K562 (cell line): ENCODE measurements around the gene RASSF10. TPM values are rescaled to one million over a fixed set of nuclear protein-coding genes. Genes with fewer than 3 reads are reported as not detected.
A peak's percentile ranks its signal among the peaks of the same experiment; 100 is the strongest.

Source experiments
- ATAC-seq: fragments of 200-7000 bp; cut with Tn5 transposase; 3 replicates; pipeline ENCODE4 v1.9.1; 2020; ENCODE audit warnings: moderate library complexity
- BruUV-seq: library from RNA; stranded (reverse); fragments of 400-500 nt; replicated peaks from 2 replicates; lab custom pipeline; 2021; lab: Mats Ljungman, UMichigan
- CTCF ChIA-PET: fragments of 300-600 bp; formaldehyde crosslinking; extraction: SDS; loops from one replicate; lab custom pipeline; 2021; ENCODE audit warnings: low intra/inter-chr PET ratio; lab: Yijun Ruan, JAX
- POLR2A ChIA-PET: fragments of 300-600, 350-650 bp; sonication (Branson Sonifier 250); formaldehyde crosslinking; extraction: SDS; loops from one replicate; lab custom pipeline; 2021; ENCODE audit warnings: antibody characterized with exemption, inconsistent platforms; lab: Yijun Ruan, JAX
- DNase-seq, 4 experiments: peaks; one replicate each; pipeline versions ENCODE4 v3.0.0 to v3.0.0-alpha.2; 2011 to 2018; ENCODE audit warnings: low spot score in 3 of 4, mixed read lengths in 3 of 4; ENCODE audit errors: extremely low read depth in 1 of 4
- FAIRE-seq: peaks from 2 replicates; lab custom pipeline; 2011; peaks lifted over from hg19 to GRCh38; lab: Jason Lieb, UNC
- H2AFZ ChIP-seq: 2 replicates; pipeline ENCODE4 v1.6.0; 2011; ENCODE audit warnings: low read depth, low read length, control low read depth, inconsistent platforms
- H3K27ac ChIP-seq: fragments of 200-600 bp; 3 replicates; pipeline ENCODE4 v1.8.0; 2011; ENCODE audit warnings: low read depth, mild to moderate bottlenecking, control low read depth, inconsistent platforms, low read length, moderate library complexity, mixed read lengths; ENCODE audit errors: extremely low read depth
- H3K27me3 ChIP-seq, 2 experiments: fragments of 300-600 bp in 1 of 2; 2 replicates in 1 of 2; 3 replicates in 1 of 2; pipeline versions ENCODE4 v1.6.0 to v1.8.0; 2011; ENCODE audit warnings: inconsistent platforms in 2 of 2, low read length in 2 of 2, mild to moderate bottlenecking in 1 of 2, mixed read lengths in 1 of 2, moderate library complexity in 1 of 2; ENCODE audit not compliant: control insufficient read depth in 2 of 2, insufficient read depth in 2 of 2
- H3K36me3 ChIP-seq: fragments of 300-600 bp; 3 replicates; pipeline ENCODE4 v1.8.0; 2011; ENCODE audit warnings: mild to moderate bottlenecking, low read length, inconsistent platforms; ENCODE audit not compliant: control insufficient read depth, insufficient read depth
- H3K4me1 ChIP-seq, 2 experiments: fragments of 200-600 bp in 1 of 2; replicated peaks in 1 of 2; 2 replicates in 1 of 2; 3 replicates in 1 of 2; pipeline versions ENCODE4 v1.5.1 to v1.8.0; 2011; ENCODE audit warnings: inconsistent platforms in 2 of 2, low read length in 2 of 2, mild to moderate bottlenecking in 1 of 2, mixed read lengths in 1 of 2, moderate library complexity in 1 of 2; ENCODE audit not compliant: control insufficient read depth in 2 of 2, insufficient read depth in 2 of 2
- H3K4me2 ChIP-seq: 2 replicates; pipeline ENCODE4 v1.6.1; 2011; ENCODE audit warnings: low read length, control low read depth, inconsistent platforms, mixed read lengths; ENCODE audit not compliant: insufficient read depth
- H3K4me3 ChIP-seq: fragments of 200-600 bp; sonication (generic), shearing (Covaris generic); 2 replicates; pipeline ENCODE4 v1.5.1; 2016; ENCODE audit warnings: control low read depth, inconsistent platforms
- H3K79me2 ChIP-seq: fragments of 200-600 bp; 3 replicates; pipeline ENCODE4 v1.8.0; 2011; ENCODE audit warnings: low read length, inconsistent platforms; ENCODE audit not compliant: control insufficient read depth, insufficient read depth
- H3K9ac ChIP-seq, 2 experiments: 2 replicates each; pipeline versions ENCODE4 v1.6.0 to v1.6.1; 2011; ENCODE audit warnings: low read depth in 2 of 2, low read length in 2 of 2, control low read depth in 1 of 2, inconsistent platforms in 1 of 2, mild to moderate bottlenecking in 1 of 2, mixed read lengths in 1 of 2; ENCODE audit not compliant: insufficient read depth in 1 of 2
- H3K9me1 ChIP-seq: one replicate; pipeline ENCODE4 v1.6.0; 2011; ENCODE audit warnings: inconsistent platforms, mild to moderate bottlenecking, low read length, moderate library complexity; ENCODE audit not compliant: control insufficient read depth, insufficient read depth
- H3K9me3 ChIP-seq: replicated peaks from 2 replicates; pipeline ENCODE4 v1.5.1; 2011; ENCODE audit warnings: low read depth, low read length, inconsistent platforms; ENCODE audit not compliant: control insufficient read depth, insufficient read depth
- H4K20me1 ChIP-seq: replicated peaks from 2 replicates; pipeline ENCODE4 v1.6.1; 2011; ENCODE audit warnings: low read length, inconsistent platforms, mixed read lengths; ENCODE audit not compliant: control insufficient read depth, insufficient read depth
- ATF3 ChIP-seq, 2 experiments: fragments of 450-650 bp in 1 of 2; sonication (generic) in 1 of 2; formaldehyde crosslinking in 1 of 2; IDR thresholded peaks in 1 of 2; conservative IDR thresholded peaks in 1 of 2; 2 replicates each; pipeline versions ENCODE4 v1.6.1 to v1.8.1; 2016 to 2023; ENCODE audit warnings: mild to moderate bottlenecking in 2 of 2, moderate library complexity in 2 of 2, inconsistent platforms in 1 of 2, missing genetic modification reagents in 1 of 2
- CHD4 ChIP-seq: fragments of 200-600 bp; sonication (generic); IDR thresholded peaks from 3 replicates; pipeline ENCODE4 v1.6.1; 2012; ENCODE audit warnings: low read depth, mild to moderate bottlenecking, mixed read lengths, low read length, inconsistent platforms; ENCODE audit not compliant: insufficient read depth, insufficient replicate concordance, poor library complexity, severe bottlenecking
- ELK1 ChIP-seq: sonication (generic); formaldehyde crosslinking; IDR thresholded peaks from 2 replicates; pipeline ENCODE4 v1.8.1; 2022; ENCODE audit warnings: missing genetic modification reagents
- FOXK1 ChIP-seq: sonication (generic); formaldehyde crosslinking; IDR thresholded peaks from 2 replicates; pipeline ENCODE4 v1.8.0; 2022; ENCODE audit warnings: missing genetic modification reagents, mild to moderate bottlenecking, borderline replicate concordance
- MEF2A ChIP-seq: IDR thresholded peaks from 2 replicates; pipeline ENCODE4 v1.6.1; 2011; ENCODE audit warnings: low read depth, mild to moderate bottlenecking, low read length, moderate library complexity; ENCODE audit not compliant: control insufficient read depth
- RAD51 ChIP-seq: fragments of 450-650 bp; IDR thresholded peaks from 2 replicates; pipeline ENCODE4 v1.7.1; 2016; ENCODE audit warnings: low read depth, mild to moderate bottlenecking, borderline replicate concordance
- RBM34 ChIP-seq: fragments of 200-400 bp; formaldehyde crosslinking; IDR thresholded peaks from 2 replicates; pipeline ENCODE4 v1.6.1; 2018; ENCODE audit warnings: low read length, borderline replicate concordance; ENCODE audit not compliant: insufficient read depth
- ZNF224 ChIP-seq: sonication (generic); formaldehyde crosslinking; IDR thresholded peaks from 2 replicates; pipeline ENCODE4 v1.8.0; 2022; ENCODE audit warnings: mild to moderate bottlenecking, missing genetic modification reagents
- ZNF639 ChIP-seq, 2 experiments: fragments of 200-800 bp in 1 of 2; sonication (Bioruptor generic) in 1 of 2; sonication (generic) in 1 of 2; formaldehyde crosslinking in 1 of 2; IDR thresholded peaks in 1 of 2; conservative IDR thresholded peaks in 1 of 2; 2 replicates each; pipeline versions ENCODE4 v1.5.0 to v1.6.1; 2016 to 2020; ENCODE audit warnings: missing compliant biosample characterization in 1 of 2, missing genetic modification characterization in 1 of 2, missing genetic modification reagents in 1 of 2
- WGBS: fragments of 100-300 bp; shearing (Covaris generic); methylation state at CpG from one replicate; pipeline ENCODE4 v1.1.6; 2016; ENCODE audit warnings: low coverage, mixed read lengths; ENCODE audit not compliant: insufficient coverage; ENCODE audit errors: missing lambda C conversion rate; 5-methylcytosine and 5-hydroxymethylcytosine counted together
- in situ Hi-C: fragments of 300-500 bp; cut with MboI; formaldehyde crosslinking; loops from 4 replicates; pipeline ENCODE4 v1.15.0; 2018; ENCODE audit warnings: inconsistent platforms, mixed read lengths
- intact Hi-C: fragments of 100-400 bp; cut with micrococcal nuclease; formaldehyde crosslinking; loops from 2 replicates; pipeline ENCODE4 v1.14.2; 2022
- polyA plus RNA-seq, 8 experiments: library from polyadenylated mRNA; depleted of rRNA in 4 of 8; stranded (reverse) in 5 of 8; unstranded in 3 of 8; fragments of >200 nt; fragmentation: Nextera tagmentation in 2 of 8; fragmentation: Illumina TruSeq in 1 of 8; extraction: Ambion mirVana in 2 of 8; extraction: Trizol in 1 of 8; gene quantifications; 2 replicates each; pipeline versions ENCODE4 v1.2.1 to v1.2.3, GENCODE V29; 2011 to 2014; ENCODE audit warnings: inconsistent platforms in 1 of 8, missing spikeins in 1 of 8
- total RNA-seq, 7 experiments: library from RNA; depleted of rRNA in 6 of 7; stranded (reverse); fragments of >200 nt in 6 of 7; fragmentation: Illumina TruSeq in 2 of 7; extraction: Trizol in 2 of 7; gene quantifications; 2 replicates each; pipeline versions ENCODE4 v1.2.1 to v1.2.3, GENCODE V29; 2011 to 2021; ENCODE audit warnings: low replicate concordance in 1 of 7

RASSF10 gene
- total and polyA plus RNA-seq, 9 of the 15 experiments (the other 6 are each of a cell fraction or from before 2014, with no cell fraction given) = not detected

- Histone ChIP-seq H3K27me3 (no peaks in the 10 kb centered on the region), H4K20me1 (no peaks in the 10 kb centered on the region)
- POLR2A ChIA-PET = interaction anchor here (0.8 kb wide), 1 partner anchor 71 kb away, joined by 3 read pairs; no protein-coding TSS in a partner anchor
- in situ Hi-C loops (loop anchor here (10.0 kb wide), 1 partner anchor 115 kb away; no protein-coding TSS in a partner anchor), intact Hi-C loops (no loop called here)
- no TSS peak for BruUV-seq
- TF ChIP-seq FOXK1 (no peak), ELK1 (CRISPR knock-in tag) (no peak), ZNF224 (CRISPR knock-in tag) (no peak), MEF2A (no peak), CHD4 (no peak), RAD51 (no peak), ATF3 (IDR thresholded peaks at IDR 0.05) (no peak; the same call in 1 of the 2 replicates), ATF3 (CRISPR knock-in tag; conservative IDR thresholded peaks at IDR 0.05) (no peak), RBM34 (no peak), ZNF639 (CRISPR knock-in tag; conservative IDR thresholded peaks at IDR 0.05 in 1 of 2, IDR thresholded peaks at IDR 0.05 in 1 of 2) (no peak)
- TF ChIP-seq, all 486 proteins: peak for 0
- no peak overlapping the region for H3K4me3 ChIP-seq
- no peak for DNase-seq
- 51% methylated on average over 7 of the region's 7 CpGs for WGBS
- H2AFZ ChIP-seq = peak overlapping the region; percentile 49; the same call in 1 of the 2 replicates
- no peak for ATAC-seq
- CTCF ChIA-PET = no interaction called here
- no peak for FAIRE-seq
- H3K36me3 ChIP-seq = no peaks in the 10 kb centered on the region
- H3K9ac ChIP-seq = no peak overlapping the region
- H3K9me3 ChIP-seq = no peaks in the 10 kb centered on the region; the same call in 1 of the 2 replicates
- no peaks in the 10 kb centered on the region for H3K79me2 ChIP-seq
- no peaks in the 10 kb centered on the region for H3K9me1 ChIP-seq
- H3K4me1 ChIP-seq = peaks cover 0 to 21% of the 10 kb centered on the region in 2 experiments; a peak in 2 of 5 replicates
- no peak overlapping the region for H3K27ac ChIP-seq
- no peak overlapping the region for H3K4me2 ChIP-seq
Observed at GRCh38 chr11:12999597-12999996, 9.5 kb upstream of the RASSF10 start.
